ENCODE data around the gene RTN3. TPM values are rescaled to one million over a fixed set of nuclear protein-coding genes. Genes with fewer than 3 reads are reported as not detected.
A peak's percentile ranks its signal among the peaks of the same experiment; 100 is the strongest.

The RTN3 gene
- total RNA-seq, 1 donor, result 108 TPM

DNA sequence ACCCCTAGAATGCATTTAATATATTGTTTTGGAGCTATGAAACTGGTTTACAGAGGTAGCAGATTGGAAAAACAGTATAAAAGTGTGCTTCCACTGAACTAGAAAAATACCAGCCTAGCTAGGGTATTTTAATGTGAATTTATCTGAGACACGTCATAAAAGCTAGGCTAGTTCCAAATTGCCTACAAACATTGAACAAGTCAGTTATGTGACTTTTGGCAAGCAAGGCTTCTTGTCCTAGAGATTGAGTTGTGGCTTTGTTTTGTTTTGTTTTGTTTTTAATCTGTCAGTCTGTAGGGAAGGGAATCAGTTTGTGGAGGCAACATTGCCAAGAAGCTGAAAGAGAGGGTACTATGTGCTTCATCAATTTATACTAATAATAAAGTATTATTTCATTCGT lies 24.2 kb downstream of the RTN3 start:
- peak overlapping the region; percentile 44 for H3K27ac ChIP-seq (ENCODE audit: low read depth, low read length)
- no peaks in the 10 kb centered on the region for H3K36me3 ChIP-seq (ENCODE audit: insufficient read depth, low read length)
- H2AFZ ChIP-seq (ENCODE audit: low read length), result no peak overlapping the region
- no peak for DNase-seq (ENCODE audit: insufficient read length, low spot score, missing footprints)
- no peaks in the 10 kb centered on the region for H3K9me3 ChIP-seq (ENCODE audit: low read depth, low read length)
- H3K79me2 ChIP-seq (ENCODE audit: insufficient read depth, low read length), result peaks cover 73% of the 10 kb centered on the region
- TF ChIP-seq, protein P1, sequence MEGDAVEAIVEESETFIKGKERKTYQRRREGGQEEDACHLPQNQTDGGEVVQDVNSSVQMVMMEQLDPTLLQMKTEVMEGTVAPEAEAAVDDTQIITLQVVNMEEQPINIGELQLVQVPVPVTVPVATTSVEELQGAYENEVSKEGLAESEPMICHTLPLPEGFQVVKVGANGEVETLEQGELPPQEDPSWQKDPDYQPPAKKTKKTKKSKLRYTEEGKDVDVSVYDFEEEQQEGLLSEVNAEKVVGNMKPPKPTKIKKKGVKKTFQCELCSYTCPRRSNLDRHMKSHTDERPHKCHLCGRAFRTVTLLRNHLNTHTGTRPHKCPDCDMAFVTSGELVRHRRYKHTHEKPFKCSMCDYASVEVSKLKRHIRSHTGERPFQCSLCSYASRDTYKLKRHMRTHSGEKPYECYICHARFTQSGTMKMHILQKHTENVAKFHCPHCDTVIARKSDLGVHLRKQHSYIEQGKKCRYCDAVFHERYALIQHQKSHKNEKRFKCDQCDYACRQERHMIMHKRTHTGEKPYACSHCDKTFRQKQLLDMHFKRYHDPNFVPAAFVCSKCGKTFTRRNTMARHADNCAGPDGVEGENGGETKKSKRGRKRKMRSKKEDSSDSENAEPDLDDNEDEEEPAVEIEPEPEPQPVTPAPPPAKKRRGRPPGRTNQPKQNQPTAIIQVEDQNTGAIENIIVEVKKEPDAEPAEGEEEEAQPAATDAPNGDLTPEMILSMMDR (IDR thresholded peaks at IDR 0.05; ENCODE audit: extremely low read depth, low read depth, low read length), result no peak
- peak overlapping the region; percentile 55 for H3K4me2 ChIP-seq (ENCODE audit: insufficient read depth, low read length)
- peaks cover 25% of the 10 kb centered on the region for H3K4me1 ChIP-seq (ENCODE audit: insufficient read depth, low read length)
- H3K4me3 ChIP-seq (ENCODE audit: insufficient read depth, low read length), result no peak overlapping the region
- no peaks in the 10 kb centered on the region for H3K27me3 ChIP-seq (ENCODE audit: insufficient read depth, low read length)
- peaks cover 4% of the 10 kb centered on the region for H4K20me1 ChIP-seq (ENCODE audit: insufficient read depth, low read length)

DNA sequence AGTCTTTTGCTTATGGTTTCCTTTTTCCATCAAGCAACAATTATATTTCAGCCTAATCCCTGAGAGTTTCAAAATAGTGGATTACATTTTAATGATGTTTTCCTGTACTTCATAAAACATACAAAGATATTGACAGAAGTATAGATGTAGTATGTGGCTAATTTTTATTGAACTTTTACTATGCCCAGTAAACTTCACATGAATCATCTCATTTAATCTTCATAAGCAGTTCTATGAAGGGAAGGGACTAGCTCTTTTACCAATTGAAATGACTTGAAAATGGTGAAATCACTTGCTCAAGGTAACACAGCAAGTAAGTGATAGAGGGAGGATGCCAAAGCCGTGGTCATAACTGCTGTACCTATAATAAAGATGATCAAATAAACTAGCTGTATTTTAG lies 27.5 kb downstream of the RTN3 start:
- no peak overlapping the region for H3K27ac ChIP-seq (ENCODE audit: low read depth, low read length)
- TF ChIP-seq, protein P1 (IDR thresholded peaks at IDR 0.05; ENCODE audit: extremely low read depth, low read depth, low read length), result no peak
- H3K4me2 ChIP-seq (ENCODE audit: insufficient read depth, low read length), result no peak overlapping the region
- peaks cover 81% of the 10 kb centered on the region for H3K79me2 ChIP-seq (ENCODE audit: insufficient read depth, low read length)
- peaks cover 28% of the 10 kb centered on the region for H3K4me1 ChIP-seq (ENCODE audit: insufficient read depth, low read length)
- no peak for DNase-seq (ENCODE audit: insufficient read length, low spot score, missing footprints)
- H3K36me3 ChIP-seq (ENCODE audit: insufficient read depth, low read length), result no peaks in the 10 kb centered on the region
- H3K27me3 ChIP-seq (ENCODE audit: insufficient read depth, low read length), result no peaks in the 10 kb centered on the region
- H3K9me3 ChIP-seq (ENCODE audit: low read depth, low read length), result no peaks in the 10 kb centered on the region
- H3K4me3 ChIP-seq (ENCODE audit: insufficient read depth, low read length), result no peak overlapping the region
- no peak overlapping the region for H2AFZ ChIP-seq (ENCODE audit: low read length)
- peaks cover 3% of the 10 kb centered on the region for H4K20me1 ChIP-seq (ENCODE audit: insufficient read depth, low read length)

DNA sequence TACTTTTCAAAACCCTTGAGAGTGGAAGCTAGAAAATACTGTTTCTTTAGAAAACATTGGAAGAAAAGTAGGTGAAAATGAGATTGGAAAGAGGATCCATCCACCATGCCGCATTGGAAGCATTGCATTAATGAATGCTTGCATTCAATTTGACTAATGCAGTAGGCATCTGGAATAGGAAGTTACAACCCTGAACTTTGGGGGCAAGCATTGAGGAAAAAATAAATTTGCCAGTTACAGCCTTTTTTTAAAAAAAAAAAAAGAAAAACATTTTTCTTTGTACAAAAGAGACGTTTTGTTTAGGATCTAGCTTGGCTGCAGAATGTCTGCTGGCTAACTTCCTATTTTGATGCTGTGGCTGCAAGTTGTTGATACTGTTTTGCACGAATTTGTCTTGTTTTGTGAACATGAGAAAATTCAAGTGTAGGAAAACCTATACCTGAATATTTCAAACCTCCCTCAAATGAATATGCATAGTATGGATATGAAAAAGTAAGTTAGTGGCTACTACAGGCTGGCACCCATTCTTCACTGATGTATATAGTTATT lies 28.1 kb downstream of the RTN3 start:
- no peaks in the 10 kb centered on the region for H3K36me3 ChIP-seq (ENCODE audit: insufficient read depth, low read length)
- H2AFZ ChIP-seq (ENCODE audit: low read length), result no peak overlapping the region
- peaks cover 25% of the 10 kb centered on the region for H3K4me1 ChIP-seq (ENCODE audit: insufficient read depth, low read length)
- H3K9me3 ChIP-seq (ENCODE audit: low read depth, low read length), result no peaks in the 10 kb centered on the region
- H3K27ac ChIP-seq (ENCODE audit: low read depth, low read length), result no peak overlapping the region
- TF ChIP-seq, protein P1 (IDR thresholded peaks at IDR 0.05; ENCODE audit: extremely low read depth, low read depth, low read length), result no peak
- H3K79me2 ChIP-seq (ENCODE audit: insufficient read depth, low read length), result peaks cover 80% of the 10 kb centered on the region
- H3K4me3 ChIP-seq (ENCODE audit: insufficient read depth, low read length), result no peak overlapping the region
- peaks cover 3% of the 10 kb centered on the region for H4K20me1 ChIP-seq (ENCODE audit: insufficient read depth, low read length)
- DNase-seq (ENCODE audit: insufficient read length, low spot score, missing footprints), result peak; percentile 80
- no peaks in the 10 kb centered on the region for H3K27me3 ChIP-seq (ENCODE audit: insufficient read depth, low read length)
- H3K4me2 ChIP-seq (ENCODE audit: insufficient read depth, low read length), result peak overlapping the region; percentile 24

DNA sequence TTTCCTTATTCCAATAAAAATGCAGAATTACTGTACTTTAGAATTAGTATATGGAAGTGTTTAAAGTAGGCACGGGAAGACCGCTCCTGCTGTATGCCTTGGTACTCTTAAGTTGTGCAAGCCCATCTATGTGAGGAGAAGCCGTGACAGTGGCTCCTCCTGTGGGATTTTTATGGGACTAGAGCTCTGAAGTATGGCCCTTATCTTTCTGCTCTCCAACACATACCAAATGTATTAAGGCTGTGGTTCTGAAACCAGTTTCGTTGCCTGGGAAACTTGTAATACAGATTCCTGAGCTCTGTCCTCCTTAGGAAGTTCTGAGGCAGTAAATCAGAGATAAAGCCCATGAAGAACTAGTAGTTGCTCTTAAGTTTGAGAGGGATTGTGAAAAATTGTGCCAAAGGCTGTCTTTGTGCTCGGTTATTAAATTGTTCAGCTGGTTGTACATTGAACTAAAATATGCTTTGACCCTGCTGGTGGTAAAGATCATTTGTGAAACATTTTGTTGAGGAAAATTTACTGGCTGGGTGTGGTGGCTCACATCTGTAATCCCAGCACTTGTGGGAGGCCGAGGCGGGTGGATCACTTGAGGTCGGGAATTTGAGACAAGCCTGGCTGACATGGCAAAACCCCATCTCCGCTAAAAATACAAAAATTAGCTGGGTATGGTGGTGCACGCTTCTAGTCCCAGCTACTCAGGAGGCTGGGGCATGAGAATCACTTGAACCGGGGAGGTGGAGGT lies 29.3 kb downstream of the RTN3 start:
- H3K36me3 ChIP-seq (ENCODE audit: insufficient read depth, low read length), result no peaks in the 10 kb centered on the region
- H3K79me2 ChIP-seq (ENCODE audit: insufficient read depth, low read length), result peaks cover 79% of the 10 kb centered on the region
- peaks cover 3% of the 10 kb centered on the region for H4K20me1 ChIP-seq (ENCODE audit: insufficient read depth, low read length)
- peak overlapping the region; percentile 14 for H3K4me2 ChIP-seq (ENCODE audit: insufficient read depth, low read length)
- H3K9me3 ChIP-seq (ENCODE audit: low read depth, low read length), result no peaks in the 10 kb centered on the region
- peak overlapping the region; percentile 67 for H3K27ac ChIP-seq (ENCODE audit: low read depth, low read length)
- no peaks in the 10 kb centered on the region for H3K27me3 ChIP-seq (ENCODE audit: insufficient read depth, low read length)
- H3K4me3 ChIP-seq (ENCODE audit: insufficient read depth, low read length), result no peak overlapping the region
- no peak overlapping the region for H2AFZ ChIP-seq (ENCODE audit: low read length)
- peaks cover 19% of the 10 kb centered on the region for H3K4me1 ChIP-seq (ENCODE audit: insufficient read depth, low read length)
- DNase-seq (ENCODE audit: insufficient read length, low spot score, missing footprints), result peak; percentile 56
- TF ChIP-seq, protein P1 (IDR thresholded peaks at IDR 0.05; ENCODE audit: extremely low read depth, low read depth, low read length), result peak; percentile 35

Measured in osteoblast (primary cell).